Fibroblast of the aortic adventitia (primary cell): ENCODE results near the gene KANSL3. TPM values are rescaled to one million over a fixed set of nuclear protein-coding genes. Genes with fewer than 3 reads are reported as not detected.
A peak's percentile ranks its signal among the peaks of the same experiment; 100 is the strongest.

Source experiments
- DNase-seq: peaks from one replicate; pipeline ENCODE4 v3.0.0-alpha.2; 2010; ENCODE audit warnings: low read depth
- H3K4me3 ChIP-seq: 2 replicates; pipeline ENCODE4 v1.5.1; 2011; ENCODE audit warnings: low read depth, mild to moderate bottlenecking, control low read depth, low read length, moderate library complexity
- total RNA-seq: library from RNA; depleted of rRNA; stranded (reverse); fragments of >200 nt; gene quantifications from 2 replicates; pipeline ENCODE4 v1.2.3, GENCODE V29; 2012; ENCODE audit warnings: low replicate concordance
- TF ChIP-seq, protein P1 (sequence below): IDR thresholded peaks from 2 replicates; pipeline ENCODE4 v1.5.1; 2011; ENCODE audit warnings: mild to moderate bottlenecking, low read length, control low read depth, inconsistent platforms; ENCODE audit not compliant: insufficient read depth

KANSL3 gene
- total RNA-seq, 1 donor: 45.6 TPM

DNA sequence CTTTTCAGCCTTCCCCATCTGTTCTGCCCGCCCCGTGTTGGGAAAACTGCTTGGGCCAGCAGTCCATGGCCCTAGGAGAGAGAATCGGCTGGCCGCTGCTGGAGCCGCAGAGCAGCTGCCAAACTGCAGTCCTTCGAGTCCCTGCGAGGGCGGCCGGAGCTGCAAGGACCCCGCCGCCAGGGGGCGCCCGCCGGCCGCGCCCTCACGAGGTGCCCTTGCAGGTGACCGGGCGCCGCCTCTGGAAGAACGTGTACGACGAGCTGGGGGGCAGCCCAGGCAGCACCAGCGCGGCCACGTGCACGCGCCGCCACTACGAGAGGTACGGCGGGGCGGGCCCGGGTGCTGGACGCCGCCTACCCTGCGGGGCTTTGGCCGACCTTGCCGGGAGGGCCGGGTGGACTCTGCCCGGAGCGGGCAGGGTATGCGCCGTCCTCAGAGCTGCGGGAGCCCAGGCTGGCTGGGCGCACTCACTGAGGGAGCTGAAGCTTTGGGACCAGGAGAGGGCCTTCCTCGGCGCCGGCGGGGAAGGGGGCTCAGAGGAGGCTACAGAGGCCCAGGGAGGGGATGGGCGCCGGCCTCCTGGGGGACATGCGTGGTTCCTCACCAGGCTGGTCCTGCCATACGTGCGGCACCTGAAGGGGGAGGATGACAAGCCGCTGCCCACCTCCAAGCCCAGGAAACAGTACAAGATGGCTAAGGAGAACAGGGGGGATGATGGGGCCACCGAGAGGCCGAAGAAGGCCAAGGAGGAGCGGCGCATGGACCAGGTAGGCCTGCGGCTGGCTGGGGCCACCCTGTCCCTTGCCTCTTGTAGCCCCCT, 87.9 kb downstream of the KANSL3 start:
- no peak for DNase-seq
- H3K4me3 ChIP-seq: no peak overlapping the region
- TF ChIP-seq, protein P1, sequence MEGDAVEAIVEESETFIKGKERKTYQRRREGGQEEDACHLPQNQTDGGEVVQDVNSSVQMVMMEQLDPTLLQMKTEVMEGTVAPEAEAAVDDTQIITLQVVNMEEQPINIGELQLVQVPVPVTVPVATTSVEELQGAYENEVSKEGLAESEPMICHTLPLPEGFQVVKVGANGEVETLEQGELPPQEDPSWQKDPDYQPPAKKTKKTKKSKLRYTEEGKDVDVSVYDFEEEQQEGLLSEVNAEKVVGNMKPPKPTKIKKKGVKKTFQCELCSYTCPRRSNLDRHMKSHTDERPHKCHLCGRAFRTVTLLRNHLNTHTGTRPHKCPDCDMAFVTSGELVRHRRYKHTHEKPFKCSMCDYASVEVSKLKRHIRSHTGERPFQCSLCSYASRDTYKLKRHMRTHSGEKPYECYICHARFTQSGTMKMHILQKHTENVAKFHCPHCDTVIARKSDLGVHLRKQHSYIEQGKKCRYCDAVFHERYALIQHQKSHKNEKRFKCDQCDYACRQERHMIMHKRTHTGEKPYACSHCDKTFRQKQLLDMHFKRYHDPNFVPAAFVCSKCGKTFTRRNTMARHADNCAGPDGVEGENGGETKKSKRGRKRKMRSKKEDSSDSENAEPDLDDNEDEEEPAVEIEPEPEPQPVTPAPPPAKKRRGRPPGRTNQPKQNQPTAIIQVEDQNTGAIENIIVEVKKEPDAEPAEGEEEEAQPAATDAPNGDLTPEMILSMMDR: peak; percentile 2

GRCh38 chr2:96549466-96549785, 88.7 kb downstream of the KANSL3 start:
- DNase-seq: no peak
- TF ChIP-seq, protein P1: no peak
- H3K4me3 ChIP-seq: no peak overlapping the region

DNA sequence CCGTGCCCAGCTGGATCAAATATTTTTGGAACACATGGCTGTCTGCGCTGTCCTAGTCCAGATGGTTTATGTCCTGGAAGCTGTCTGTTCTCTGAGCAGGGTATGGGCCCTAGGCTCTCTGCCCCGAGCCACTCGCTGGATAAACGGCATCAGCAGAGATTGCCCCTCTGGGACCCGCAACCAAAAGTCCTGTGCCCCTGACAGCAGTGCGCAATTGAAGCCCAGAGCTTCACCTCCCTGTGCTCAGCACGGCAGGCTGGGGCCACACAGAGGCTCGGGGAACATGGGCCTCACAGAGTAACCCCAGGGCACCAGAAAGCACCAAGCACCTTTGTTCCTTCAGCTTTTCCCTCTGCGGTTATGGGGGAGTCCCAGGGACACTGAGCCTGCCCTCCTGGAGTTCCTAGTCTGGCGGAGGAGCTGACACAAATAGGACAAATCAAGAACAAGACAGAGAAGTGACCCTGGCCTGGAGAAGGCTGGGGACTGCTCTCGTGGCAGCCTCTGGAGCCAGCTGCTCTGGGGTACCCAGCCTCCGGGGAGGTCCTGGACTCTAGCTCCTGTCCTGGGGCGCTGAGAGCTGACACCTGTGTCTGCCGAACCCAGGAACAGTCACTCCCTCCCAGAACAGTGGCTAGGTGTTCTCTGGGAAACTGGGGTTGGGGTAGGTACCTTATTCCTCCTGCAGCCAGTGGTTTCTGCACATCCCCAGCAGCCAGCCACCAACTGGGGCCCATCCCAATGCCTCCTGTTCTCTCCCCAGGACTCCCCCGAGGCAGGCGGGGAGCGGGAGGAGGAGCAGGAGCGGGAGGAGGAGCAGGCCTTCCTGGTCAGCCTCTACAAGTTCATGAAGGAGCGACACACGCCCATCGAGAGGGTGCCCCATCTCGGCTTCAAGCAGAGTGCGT, 89.3 kb downstream of the KANSL3 start:
- H3K4me3 ChIP-seq: no peak overlapping the region
- TF ChIP-seq, protein P1: no peak
- no peak for DNase-seq

DNA sequence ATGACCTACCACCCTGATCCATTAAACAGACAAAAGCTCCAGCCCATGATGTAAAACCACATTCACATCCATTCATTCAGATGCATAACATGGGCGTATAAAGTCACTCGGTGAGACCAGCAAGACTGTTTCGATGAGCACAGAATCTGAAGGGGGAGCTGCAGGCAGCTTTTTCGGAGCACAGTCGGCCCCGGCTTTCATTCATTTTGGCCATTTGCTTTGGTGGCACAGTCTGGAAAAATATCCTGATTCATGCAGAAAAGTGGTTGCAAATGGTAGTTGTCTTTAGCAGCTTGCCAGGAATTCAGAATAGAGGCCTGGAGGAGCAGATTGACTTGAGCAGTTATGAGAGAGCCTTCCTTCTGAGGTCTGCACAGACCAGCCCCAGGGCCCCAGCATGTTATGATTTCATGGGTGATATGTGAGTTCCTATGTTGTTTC, 90.4 kb downstream of the KANSL3 start:
- peak; percentile 36 for DNase-seq
- no peak overlapping the region for H3K4me3 ChIP-seq
- TF ChIP-seq, protein P1: no peak

GRCh38 chr2:96547203-96547641, 90.9 kb downstream of the KANSL3 start:
- H3K4me3 ChIP-seq: no peak overlapping the region
- no peak for DNase-seq
- TF ChIP-seq, protein P1: no peak

- H3K4me3 ChIP-seq: no peak overlapping the region
- no peak for DNase-seq
- TF ChIP-seq, protein P1: no peak
Observed at GRCh38 chr2:96546797-96547196, 91.3 kb downstream of the KANSL3 start.
